Ishikawa (cell line): ENCODE measurements around the gene LDLRAP1.

Experiments used
- CEBPB ChIP-seq: IDR thresholded peaks from 2 replicates; pipeline ENCODE4 v1.6.1; 2012
- CREB1 ChIP-seq: IDR thresholded peaks from 2 replicates; pipeline ENCODE4 v1.6.1; 2012; ENCODE audit warnings: low read depth
- EP300 ChIP-seq: IDR thresholded peaks from 2 replicates; pipeline ENCODE4 v1.6.1; 2012; ENCODE audit warnings: borderline replicate concordance
- FOXM1 ChIP-seq: IDR thresholded peaks from 2 replicates; pipeline ENCODE4 v1.6.1; 2012; ENCODE audit warnings: low read depth, borderline replicate concordance
- RAD21 ChIP-seq: IDR thresholded peaks from 2 replicates; pipeline ENCODE4 v1.6.1; 2012; ENCODE audit warnings: low read depth
- REST ChIP-seq: IDR thresholded peaks from 2 replicates; pipeline ENCODE4 v1.6.1; 2012; ENCODE audit warnings: low read depth, mild to moderate bottlenecking
- TAF1 ChIP-seq: IDR thresholded peaks from 2 replicates; pipeline ENCODE4 v1.6.1; 2012; ENCODE audit warnings: low read depth, mild to moderate bottlenecking
- TCF12 ChIP-seq: IDR thresholded peaks from 2 replicates; pipeline ENCODE4 v1.6.1; 2012; ENCODE audit warnings: low read depth
- USF1 ChIP-seq: IDR thresholded peaks from 2 replicates; pipeline ENCODE4 v1.6.1; 2012
- YY1 ChIP-seq: IDR thresholded peaks from 2 replicates; pipeline ENCODE4 v1.6.1; 2012; ENCODE audit warnings: low read depth
- ZBTB7A ChIP-seq: IDR thresholded peaks from 2 replicates; pipeline ENCODE4 v1.6.1; 2012; ENCODE audit warnings: low read depth
- TF ChIP-seq, protein P1 (sequence below): IDR thresholded peaks from 2 replicates; pipeline ENCODE4 v1.6.1; 2012

- TF ChIP-seq YY1 (no peak), TCF12 (no peak), EP300 (no peak), REST (no peak), CEBPB (no peak), ZBTB7A (no peak), CREB1 (no peak), RAD21 (no peak), FOXM1 (no peak), TAF1 (no peak), USF1 (no peak)
- TF ChIP-seq, protein P1, sequence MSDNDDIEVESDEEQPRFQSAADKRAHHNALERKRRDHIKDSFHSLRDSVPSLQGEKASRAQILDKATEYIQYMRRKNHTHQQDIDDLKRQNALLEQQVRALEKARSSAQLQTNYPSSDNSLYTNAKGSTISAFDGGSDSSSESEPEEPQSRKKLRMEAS, result peak; percentile 53
These were observed 74.4 kb downstream of the LDLRAP1 start for GRCh38 chr1:25617625-25618432.
